Keratinocyte (primary cell): ENCODE results near the gene KIAA0586. TPM values are rescaled to one million over a fixed set of nuclear protein-coding genes. Genes with fewer than 3 reads are reported as not detected.

Experiments
- DNase-seq: peaks from one replicate; pipeline ENCODE4 v3.0.0-alpha.2; 2011; ENCODE audit warnings: low read depth, missing footprints, low spot score
- FAIRE-seq: peaks from 2 replicates; lab custom pipeline; 2011; peaks lifted over from hg19 to GRCh38; lab: Jason Lieb, UNC
- H2AFZ ChIP-seq: 2 replicates; pipeline ENCODE4 v1.6.0; 2012; ENCODE audit warnings: low read length, control low read depth, inconsistent platforms; ENCODE audit not compliant: control insufficient read depth
- H3K27ac ChIP-seq: 2 replicates; pipeline ENCODE4 v1.5.1; 2011; ENCODE audit warnings: low read length; ENCODE audit not compliant: control insufficient read depth, insufficient read depth
- H3K27me3 ChIP-seq: 3 replicates; pipeline ENCODE4 v1.6.0; 2011; ENCODE audit warnings: low read length; ENCODE audit not compliant: control insufficient read depth, insufficient read depth; ENCODE audit errors: extremely low read depth
- H3K36me3 ChIP-seq, 2 experiments: 2 replicates in 1 of 2; 3 replicates in 1 of 2; pipeline ENCODE4 v1.5.1; 2011; ENCODE audit warnings: low read length in 2 of 2, mild to moderate bottlenecking in 1 of 2; ENCODE audit not compliant: control insufficient read depth in 2 of 2, insufficient read depth in 2 of 2; ENCODE audit errors: extremely low read depth in 1 of 2
- H3K4me1 ChIP-seq: 3 replicates; pipeline ENCODE4 v1.5.1; 2011; ENCODE audit warnings: low read length; ENCODE audit not compliant: control insufficient read depth, insufficient read depth; ENCODE audit errors: extremely low read depth
- H3K4me2 ChIP-seq: 3 replicates; pipeline ENCODE4 v1.6.0; 2011; ENCODE audit warnings: low read depth, low read length; ENCODE audit not compliant: control insufficient read depth, insufficient read depth; ENCODE audit errors: extremely low read depth
- H3K4me3 ChIP-seq, 3 experiments: fragments of 200-600 bp in 1 of 3; sonication (generic) in 1 of 3; 2 replicates in 2 of 3; 3 replicates in 1 of 3; pipeline ENCODE4 v1.5.1; 2011 to 2016; ENCODE audit warnings: low read length in 3 of 3, mild to moderate bottlenecking in 3 of 3, control low read depth in 2 of 3, inconsistent platforms in 1 of 3, low read depth in 1 of 3, mixed read lengths in 1 of 3, mixed run types in 1 of 3, moderate library complexity in 1 of 3; ENCODE audit not compliant: control insufficient read depth in 2 of 3, insufficient read depth in 2 of 3; ENCODE audit errors: extremely low read depth in 1 of 3
- H3K79me2 ChIP-seq: 2 replicates; pipeline ENCODE4 v1.6.0; 2012; ENCODE audit warnings: low read length; ENCODE audit not compliant: control insufficient read depth, insufficient read depth
- H3K9ac ChIP-seq: 3 replicates; pipeline ENCODE4 v1.6.0; 2011; ENCODE audit warnings: low read length; ENCODE audit not compliant: control insufficient read depth, insufficient read depth; ENCODE audit errors: extremely low read depth
- H3K9me1 ChIP-seq: 3 replicates; pipeline ENCODE4 v1.6.0; 2011; ENCODE audit warnings: low read length; ENCODE audit not compliant: control insufficient read depth, insufficient read depth; ENCODE audit errors: extremely low read depth
- H3K9me3 ChIP-seq: 2 replicates; pipeline ENCODE4 v1.5.1; 2012; ENCODE audit warnings: low read depth, low read length; ENCODE audit not compliant: control insufficient read depth
- H4K20me1 ChIP-seq: 3 replicates; pipeline ENCODE4 v1.6.0; 2011; ENCODE audit warnings: low read length; ENCODE audit not compliant: control insufficient read depth, insufficient read depth; ENCODE audit errors: extremely low read depth
- EZH2 ChIP-seq: IDR thresholded peaks from one replicate; pipeline ENCODE4 v1.6.1; 2012; ENCODE audit warnings: inconsistent platforms, mild to moderate bottlenecking, low read length, moderate library complexity
- dilution Hi-C: fragments of 300-500 bp; cut with MboI; formaldehyde crosslinking; loops from one replicate; pipeline ENCODE4 v1.7.0; 2020; ENCODE audit warnings: low sequenced_read_pairs; ENCODE audit not compliant: extremely low pct_ligation_motif_present
- polyA plus RNA-seq, 5 experiments: library from polyadenylated mRNA; depleted of rRNA in 3 of 5; stranded (reverse) in 3 of 5; stranded (forward) in 1 of 5; unstranded in 1 of 5; fragments of >200 nt; gene quantifications; 1 replicate in 1 of 5; 2 replicates in 3 of 5; 3 replicates in 1 of 5; pipeline versions ENCODE4 v1.2.1 to v1.2.3, GENCODE V29; 2011 to 2012; ENCODE audit warnings: missing spikeins in 2 of 5, low read depth in 1 of 5, low replicate concordance in 1 of 5
- TF ChIP-seq, protein P1 (sequence below), 3 experiments: IDR thresholded peaks in 1 of 3; conservative IDR thresholded peaks in 1 of 3; optimal IDR thresholded peaks in 1 of 3; 2 replicates in 2 of 3; 3 replicates in 1 of 3; pipeline versions ENCODE3 to v1.5.1; 2011; ENCODE audit warnings: low read length in 3 of 3, mild to moderate bottlenecking in 3 of 3, moderate library complexity in 2 of 3, control low read depth in 1 of 3, inconsistent platforms in 1 of 3; ENCODE audit not compliant: insufficient read depth in 2 of 3; ENCODE audit errors: extremely low read depth in 1 of 3

KIAA0586 gene
- polyA plus RNA-seq, 1 donor (not counting 4 experiments of a cell fraction or from before 2014, with no cell fraction given): 12.4 TPM

DNA sequence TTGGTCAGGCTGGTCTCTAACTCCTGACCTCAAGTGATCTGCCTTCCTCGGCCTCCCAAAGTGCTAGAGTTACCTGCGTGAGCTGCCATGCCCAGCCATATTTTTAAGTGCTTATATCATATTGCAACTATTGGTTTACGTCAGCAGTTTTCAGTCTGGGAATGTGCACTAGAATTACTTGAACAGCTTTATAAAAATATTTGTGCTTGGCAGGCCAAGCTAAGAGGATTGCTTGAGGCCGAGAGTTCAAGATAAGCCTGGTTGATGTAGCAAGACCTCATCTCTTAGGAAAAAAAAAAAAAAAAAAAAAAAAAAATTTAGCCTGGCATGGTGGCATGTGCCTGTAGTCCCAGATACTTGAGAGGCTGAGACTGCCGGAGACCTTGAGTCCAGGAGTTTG, 17.1 kb downstream of the KIAA0586 start:
- Histone ChIP-seq H3K9me3 (no peaks in the 10 kb centered on the region), H3K4me3 (no peak overlapping the region), H3K79me2 (no peaks in the 10 kb centered on the region), H3K9ac (no peak overlapping the region), H3K36me3 (peaks cover 0 to 2% of the 10 kb centered on the region in 2 experiments), H2AFZ (no peak overlapping the region), H3K27ac (no peak overlapping the region), H4K20me1 (no peaks in the 10 kb centered on the region), H3K9me1 (no peaks in the 10 kb centered on the region), H3K27me3 (no peaks in the 10 kb centered on the region), H3K4me1 (no peaks in the 10 kb centered on the region), H3K4me2 (no peak overlapping the region)
- TF ChIP-seq, protein P1, sequence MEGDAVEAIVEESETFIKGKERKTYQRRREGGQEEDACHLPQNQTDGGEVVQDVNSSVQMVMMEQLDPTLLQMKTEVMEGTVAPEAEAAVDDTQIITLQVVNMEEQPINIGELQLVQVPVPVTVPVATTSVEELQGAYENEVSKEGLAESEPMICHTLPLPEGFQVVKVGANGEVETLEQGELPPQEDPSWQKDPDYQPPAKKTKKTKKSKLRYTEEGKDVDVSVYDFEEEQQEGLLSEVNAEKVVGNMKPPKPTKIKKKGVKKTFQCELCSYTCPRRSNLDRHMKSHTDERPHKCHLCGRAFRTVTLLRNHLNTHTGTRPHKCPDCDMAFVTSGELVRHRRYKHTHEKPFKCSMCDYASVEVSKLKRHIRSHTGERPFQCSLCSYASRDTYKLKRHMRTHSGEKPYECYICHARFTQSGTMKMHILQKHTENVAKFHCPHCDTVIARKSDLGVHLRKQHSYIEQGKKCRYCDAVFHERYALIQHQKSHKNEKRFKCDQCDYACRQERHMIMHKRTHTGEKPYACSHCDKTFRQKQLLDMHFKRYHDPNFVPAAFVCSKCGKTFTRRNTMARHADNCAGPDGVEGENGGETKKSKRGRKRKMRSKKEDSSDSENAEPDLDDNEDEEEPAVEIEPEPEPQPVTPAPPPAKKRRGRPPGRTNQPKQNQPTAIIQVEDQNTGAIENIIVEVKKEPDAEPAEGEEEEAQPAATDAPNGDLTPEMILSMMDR (optimal IDR thresholded peaks at IDR 0.05 in 1 of 3, IDR thresholded peaks at IDR 0.05 in 1 of 3, conservative IDR thresholded peaks at IDR 0.05 in 1 of 3; ENCODE audit: extremely low read depth in 1 of 3, insufficient read depth in 2 of 3, low read length in 3 of 3): no peak
- no peak for TF ChIP-seq EZH2
- dilution Hi-C loops: no loop called here
- no peak for DNase-seq
- FAIRE-seq: no peak

DNA sequence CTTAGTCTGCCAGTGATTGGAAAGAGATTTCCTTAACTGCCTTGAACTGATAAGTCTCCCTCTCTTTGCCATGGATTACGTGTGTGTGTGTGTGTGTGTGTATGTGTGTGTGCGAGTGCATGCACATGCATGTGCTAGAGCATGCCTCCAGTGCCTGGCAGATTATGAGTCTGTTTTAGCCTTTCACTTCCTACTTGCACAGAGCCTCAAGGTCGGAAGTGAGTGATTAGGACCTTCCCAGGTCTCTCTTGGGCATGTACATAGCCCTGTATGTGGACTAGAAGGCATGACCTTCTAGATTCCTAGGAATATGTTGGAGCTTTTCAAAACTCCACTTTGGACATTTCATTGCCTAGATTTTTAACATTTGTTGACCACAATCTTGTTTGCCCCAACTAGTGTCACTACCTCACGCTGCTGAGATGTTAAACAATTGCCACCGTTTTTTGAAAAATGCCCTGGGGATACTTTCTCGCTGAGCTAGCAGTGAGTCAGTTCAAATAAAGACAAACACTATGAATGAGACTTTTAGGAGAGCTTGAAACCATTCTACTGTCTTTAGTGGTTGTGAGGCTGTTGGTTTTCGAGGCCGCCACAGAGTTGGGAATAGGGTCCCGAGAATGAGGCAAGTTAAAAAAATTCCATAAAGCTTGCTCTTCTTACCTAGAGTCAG, 28.2 kb downstream of the KIAA0586 start:
- peak overlapping the region; percentile 64 for H2AFZ ChIP-seq
- peak overlapping the region; percentile 35 for H3K9ac ChIP-seq
- DNase-seq: peak; percentile 26
- H3K4me2 ChIP-seq: peak overlapping the region; percentile 75
- H3K4me3 ChIP-seq: peak overlapping the region in 1 of 3 experiments; percentile 43
- TF ChIP-seq, protein P1 (optimal IDR thresholded peaks at IDR 0.05 in 1 of 3, IDR thresholded peaks at IDR 0.05 in 1 of 3, conservative IDR thresholded peaks at IDR 0.05 in 1 of 3; ENCODE audit: extremely low read depth in 1 of 3, insufficient read depth in 2 of 3, low read length in 3 of 3): no peak
- no peak for TF ChIP-seq EZH2
- H3K9me1 ChIP-seq: no peaks in the 10 kb centered on the region
- H3K79me2 ChIP-seq: no peaks in the 10 kb centered on the region
- dilution Hi-C loops: no loop called here
- H3K36me3 ChIP-seq: no peaks in the 10 kb centered on the region
- H3K27ac ChIP-seq: peak overlapping the region; percentile 44
- no peaks in the 10 kb centered on the region for H3K9me3 ChIP-seq
- H3K4me1 ChIP-seq: peaks cover 12% of the 10 kb centered on the region
- H4K20me1 ChIP-seq: no peaks in the 10 kb centered on the region
- peak; percentile 87 for FAIRE-seq
- no peaks in the 10 kb centered on the region for H3K27me3 ChIP-seq
